Measurements from ENCODE around the gene ATP2A3. TPM values are rescaled to one million over a fixed set of nuclear protein-coding genes. Genes with fewer than 3 reads are reported as not detected.

The ATP2A3 gene
- total RNA-seq, 1 experiment from 2014 or later, result 8.2 TPM

DNA sequence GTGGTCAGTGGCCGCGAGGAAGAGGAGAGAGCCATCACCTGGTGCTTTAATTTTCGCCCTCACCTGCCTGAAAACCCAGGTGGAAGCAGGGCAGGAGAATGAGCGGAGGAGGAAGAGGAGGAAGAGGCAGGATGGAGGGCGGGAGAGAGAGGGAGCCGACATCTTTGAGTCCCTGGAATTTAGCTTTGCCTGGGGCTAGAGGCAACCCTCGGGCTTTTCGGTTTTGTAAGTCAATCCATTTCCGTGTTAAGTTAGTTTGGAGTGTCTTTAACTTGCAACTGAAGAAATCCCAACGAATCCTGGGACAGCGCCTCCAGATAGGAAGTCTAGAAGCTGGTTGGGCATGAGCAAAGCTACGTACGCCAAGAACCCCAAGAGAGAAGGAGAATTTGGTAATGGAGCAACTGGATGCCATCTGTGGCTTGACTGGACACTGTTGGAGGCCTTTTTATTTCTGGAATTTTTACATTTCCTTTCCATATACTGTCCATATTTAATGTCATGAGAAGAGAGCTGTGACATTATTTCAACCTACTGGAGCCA, 36.9 kb upstream of the ATP2A3 start:
- intact Hi-C loops (cut with micrococcal nuclease; ENCODE audit: unreplicated experiment), result loop anchor here (5.0 kb wide), 1 partner anchor 264 kb away; no protein-coding TSS in a partner anchor
- CTCF ChIA-PET, result no interaction called here
- BruUV-seq (replicated peaks), result no TSS peak

DNA sequence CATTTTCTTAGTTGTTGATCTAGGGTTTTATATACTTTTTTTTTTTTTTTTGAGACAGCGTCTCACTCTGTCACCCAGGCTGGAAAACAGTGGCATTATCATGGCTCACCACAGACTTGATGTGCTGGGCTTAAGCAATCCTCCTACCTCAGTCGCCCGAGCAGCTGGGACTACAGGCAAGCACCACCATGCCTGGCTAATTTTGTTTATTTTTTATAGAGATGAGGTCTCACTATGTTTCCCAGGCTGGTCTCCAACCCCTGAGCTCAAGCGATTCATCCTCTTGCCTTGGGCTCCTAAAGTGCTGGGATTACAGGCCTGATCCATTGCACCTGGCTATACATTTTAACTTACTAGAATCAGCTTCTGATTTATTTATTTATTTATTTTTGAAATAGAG, 34.2 kb upstream of the ATP2A3 start:
- no peaks in the 10 kb centered on the region for H3K4me1 Mint-ChIP-seq (ENCODE audit: low read depth, unreplicated experiment)
- H3K27me3 Mint-ChIP-seq (ENCODE audit: insufficient read depth, unreplicated experiment), result no peaks in the 10 kb centered on the region
- TF ChIP-seq, protein P1, sequence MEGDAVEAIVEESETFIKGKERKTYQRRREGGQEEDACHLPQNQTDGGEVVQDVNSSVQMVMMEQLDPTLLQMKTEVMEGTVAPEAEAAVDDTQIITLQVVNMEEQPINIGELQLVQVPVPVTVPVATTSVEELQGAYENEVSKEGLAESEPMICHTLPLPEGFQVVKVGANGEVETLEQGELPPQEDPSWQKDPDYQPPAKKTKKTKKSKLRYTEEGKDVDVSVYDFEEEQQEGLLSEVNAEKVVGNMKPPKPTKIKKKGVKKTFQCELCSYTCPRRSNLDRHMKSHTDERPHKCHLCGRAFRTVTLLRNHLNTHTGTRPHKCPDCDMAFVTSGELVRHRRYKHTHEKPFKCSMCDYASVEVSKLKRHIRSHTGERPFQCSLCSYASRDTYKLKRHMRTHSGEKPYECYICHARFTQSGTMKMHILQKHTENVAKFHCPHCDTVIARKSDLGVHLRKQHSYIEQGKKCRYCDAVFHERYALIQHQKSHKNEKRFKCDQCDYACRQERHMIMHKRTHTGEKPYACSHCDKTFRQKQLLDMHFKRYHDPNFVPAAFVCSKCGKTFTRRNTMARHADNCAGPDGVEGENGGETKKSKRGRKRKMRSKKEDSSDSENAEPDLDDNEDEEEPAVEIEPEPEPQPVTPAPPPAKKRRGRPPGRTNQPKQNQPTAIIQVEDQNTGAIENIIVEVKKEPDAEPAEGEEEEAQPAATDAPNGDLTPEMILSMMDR (IDR thresholded peaks at IDR 0.05; ENCODE audit: insufficient read depth in 1 of 2, low read depth in 1 of 2, low read length in 1 of 2, severe bottlenecking in 1 of 2, unreplicated experiment in 1 of 2), result no peak
- Histone ChIP-seq H3K9me3 (no peaks in the 10 kb centered on the region), H3K27me3 (replicated peaks; ENCODE audit: control insufficient read depth, insufficient read depth, low read length) (no peaks in the 10 kb centered on the region), H3K4me3 (ENCODE audit: low read depth, low read length) (no peak overlapping the region), H3K36me3 (ENCODE audit: control insufficient read depth, insufficient read depth, low read length) (no peaks in the 10 kb centered on the region), H3K4me1 (peaks cover 7% of the 10 kb centered on the region)
- POLR2A ChIA-PET, result interaction anchor here (0.9 kb wide), 1 partner anchor 33 kb away, joined by 3 read pairs; no protein-coding TSS in a partner anchor
- intact Hi-C loops (cut with micrococcal nuclease; ENCODE audit: unreplicated experiment), result no loop called here
- no peak for DNase-seq
- no peaks in the 10 kb centered on the region for H3K9me3 Mint-ChIP-seq (ENCODE audit: unreplicated experiment)
- no peak overlapping the region for H3K4me3 Mint-ChIP-seq (ENCODE audit: unreplicated experiment)
- H3K36me3 Mint-ChIP-seq (ENCODE audit: insufficient read depth, unreplicated experiment), result peaks cover 5% of the 10 kb centered on the region
- H3K27ac Mint-ChIP-seq (ENCODE audit: unreplicated experiment), result no peak overlapping the region
- CTCF ChIA-PET, result no interaction called here
- BruUV-seq (replicated peaks), result no TSS peak

More for the DNA sequence above, 36.9 kb upstream of the ATP2A3 start:
- peaks cover 5% of the 10 kb centered on the region for H3K36me3 Mint-ChIP-seq (ENCODE audit: insufficient read depth, unreplicated experiment)
- no peak overlapping the region for H3K27ac Mint-ChIP-seq (ENCODE audit: unreplicated experiment)
- H3K36me3 ChIP-seq (ENCODE audit: control insufficient read depth, insufficient read depth, low read length), result no peaks in the 10 kb centered on the region
- TF ChIP-seq, protein P1 (IDR thresholded peaks at IDR 0.05; ENCODE audit: insufficient read depth in 1 of 2, low read depth in 1 of 2, low read length in 1 of 2, severe bottlenecking in 1 of 2, unreplicated experiment in 1 of 2), result no peak
- H3K4me3 Mint-ChIP-seq (ENCODE audit: unreplicated experiment), result no peak overlapping the region
- no peak overlapping the region for H3K4me3 ChIP-seq (ENCODE audit: low read depth, low read length)
- H3K9me3 Mint-ChIP-seq (ENCODE audit: unreplicated experiment), result no peaks in the 10 kb centered on the region
- no peak for DNase-seq
- no peaks in the 10 kb centered on the region for H3K9me3 ChIP-seq
- no peaks in the 10 kb centered on the region for H3K4me1 Mint-ChIP-seq (ENCODE audit: low read depth, unreplicated experiment)
- H3K27me3 Mint-ChIP-seq (ENCODE audit: insufficient read depth, unreplicated experiment), result no peaks in the 10 kb centered on the region
- H3K27me3 ChIP-seq (replicated peaks; ENCODE audit: control insufficient read depth, insufficient read depth, low read length), result no peaks in the 10 kb centered on the region
- H3K4me1 ChIP-seq, result peaks cover 12% of the 10 kb centered on the region
- POLR2A ChIA-PET, result no interaction called here

DNA sequence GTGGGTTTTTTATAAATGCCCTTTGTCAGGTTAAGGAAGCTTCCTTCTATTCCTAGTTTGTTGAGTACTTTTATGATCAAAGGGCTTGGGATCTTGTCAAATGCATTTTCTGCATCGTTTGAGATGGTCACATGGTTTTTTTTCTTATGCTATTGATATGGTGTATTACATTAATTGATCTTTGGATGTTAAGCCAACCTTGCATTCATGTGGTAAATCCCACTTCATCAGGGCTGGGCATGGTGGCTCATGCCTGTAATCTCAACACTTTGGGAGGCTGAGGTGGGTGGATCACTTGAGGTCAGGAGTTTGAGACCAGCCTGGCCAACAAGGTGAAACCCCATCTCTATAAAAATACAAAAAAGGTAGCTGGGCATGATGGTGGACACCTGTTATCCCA, 30.8 kb upstream of the ATP2A3 start:
- CTCF ChIA-PET, result no interaction called here
- H3K4me3 Mint-ChIP-seq (ENCODE audit: unreplicated experiment), result no peak overlapping the region
- DNase-seq, result no peak
- Histone ChIP-seq H3K4me1 (no peaks in the 10 kb centered on the region), H3K27me3 (replicated peaks; ENCODE audit: control insufficient read depth, insufficient read depth, low read length) (no peaks in the 10 kb centered on the region), H3K36me3 (ENCODE audit: control insufficient read depth, insufficient read depth, low read length) (no peaks in the 10 kb centered on the region), H3K4me3 (ENCODE audit: low read depth, low read length) (no peak overlapping the region), H3K9me3 (no peaks in the 10 kb centered on the region)
- no TSS peak for BruUV-seq (replicated peaks)
- intact Hi-C loops (cut with micrococcal nuclease; ENCODE audit: unreplicated experiment), result no loop called here
- TF ChIP-seq, protein P1 (IDR thresholded peaks at IDR 0.05; ENCODE audit: insufficient read depth in 1 of 2, low read depth in 1 of 2, low read length in 1 of 2, severe bottlenecking in 1 of 2, unreplicated experiment in 1 of 2), result no peak
- no peaks in the 10 kb centered on the region for H3K4me1 Mint-ChIP-seq (ENCODE audit: low read depth, unreplicated experiment)
- H3K36me3 Mint-ChIP-seq (ENCODE audit: insufficient read depth, unreplicated experiment), result peaks cover 5% of the 10 kb centered on the region
- POLR2A ChIA-PET, result no interaction called here
- H3K27me3 Mint-ChIP-seq (ENCODE audit: insufficient read depth, unreplicated experiment), result no peaks in the 10 kb centered on the region
- no peak overlapping the region for H3K27ac Mint-ChIP-seq (ENCODE audit: unreplicated experiment)
- H3K9me3 Mint-ChIP-seq (ENCODE audit: unreplicated experiment), result no peaks in the 10 kb centered on the region

Measured in Caco-2 (cell line).